Stomach (tissue), 4 donors: Measurements from ENCODE around the gene CRACR2B.

Experiments
- CTCF ChIP-seq, 7 experiments: fragments of 450-650 bp in 4 of 7; fragments of 200-600 bp in 3 of 7; sonication (generic) in 3 of 7; IDR thresholded peaks; one replicate each; pipeline ENCODE4 v1.5.1; 2016 to 2019; ENCODE audit warnings: antibody characterized with exemption in 7 of 7, control low read depth in 2 of 7, mild to moderate bottlenecking in 1 of 7
- EP300 ChIP-seq: sonication (generic); formaldehyde crosslinking; IDR thresholded peaks from one replicate; pipeline ENCODE4 v1.6.1; 2017; ENCODE audit warnings: antibody characterized with exemption
- POLR2A ChIP-seq, 4 donors: fragments of 450-650 bp; IDR thresholded peaks; one replicate each; pipeline ENCODE4 v1.6.1; 2016; ENCODE audit warnings: antibody characterized with exemption in 4 of 4, control low read depth in 2 of 4, mild to moderate bottlenecking in 1 of 4, moderate library complexity in 1 of 4
- POLR2AphosphoS5 ChIP-seq, 3 donors: sonication (generic); formaldehyde crosslinking; IDR thresholded peaks; one replicate each; pipeline ENCODE4 v1.6.1; 2016; ENCODE audit warnings: antibody characterized with exemption in 3 of 3

GRCh38 chr11:848380-848931 lies 20.7 kb downstream of the CRACR2B start:
- TF ChIP-seq CTCF (IDR thresholded peaks at IDR 0.05): peak in 5 of 7 experiments; percentile 69 to 93 (median 90)
- TF ChIP-seq POLR2AphosphoS5 (IDR thresholded peaks at IDR 0.05): no peak
- TF ChIP-seq POLR2A (IDR thresholded peaks at IDR 0.05): no peak
- TF ChIP-seq EP300: no peak
